WI38 (cell line): ENCODE measurements around the gene CALCA.

Experiments used
- H3K4me3 ChIP-seq: 2 replicates; pipeline ENCODE4 v1.5.1; 2011; ENCODE audit warnings: low read depth, mild to moderate bottlenecking, control low read depth, low read length
- CTCF ChIP-seq: IDR thresholded peaks from 2 replicates; pipeline ENCODE4 v1.5.1; 2012; ENCODE audit warnings: low read depth, mild to moderate bottlenecking, control low read depth, low read length

The CALCA gene

GRCh38 chr11:14938936-14939335, 33.2 kb downstream of the CALCA start:
- TF ChIP-seq CTCF: no peak

DNA sequence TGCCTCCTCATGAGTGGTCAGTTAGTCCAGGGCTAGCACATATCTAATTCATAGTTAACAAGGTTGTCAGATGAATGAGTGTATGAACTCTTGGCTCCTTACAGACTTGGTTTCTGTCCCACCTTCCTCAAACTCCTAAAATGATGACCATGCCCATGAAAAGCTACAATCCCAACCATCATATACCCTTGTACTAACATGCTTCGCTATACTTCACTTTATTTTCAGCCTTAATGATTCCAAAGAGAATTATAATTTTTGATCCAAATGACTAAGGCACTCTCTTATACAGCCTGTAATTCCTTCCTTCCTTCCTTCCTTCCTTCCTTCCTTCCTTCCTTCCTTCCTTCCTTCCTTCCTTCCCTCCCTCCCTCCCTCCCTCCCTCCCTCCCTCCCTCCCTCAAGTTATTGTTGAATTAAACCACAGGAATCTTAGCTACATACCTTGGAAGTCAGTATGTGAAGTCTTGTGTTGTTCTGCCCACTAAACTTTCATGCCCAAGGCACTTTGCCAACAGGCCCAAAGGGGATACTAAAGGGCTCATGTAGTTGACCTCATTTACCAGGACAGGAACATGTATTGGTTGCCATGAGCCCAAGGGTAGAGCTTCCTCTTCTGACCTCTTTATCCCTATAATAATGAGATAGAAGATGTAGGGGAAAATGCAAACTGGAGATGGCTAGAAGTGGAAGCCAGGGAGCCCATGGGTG, 37.4 kb downstream of the CALCA start:
- no peak overlapping the region for H3K4me3 ChIP-seq
- TF ChIP-seq CTCF: no peak

More at GRCh38 chr11:14938936-14939335, 33.2 kb downstream of the CALCA start:
- H3K4me3 ChIP-seq: no peak overlapping the region

DNA sequence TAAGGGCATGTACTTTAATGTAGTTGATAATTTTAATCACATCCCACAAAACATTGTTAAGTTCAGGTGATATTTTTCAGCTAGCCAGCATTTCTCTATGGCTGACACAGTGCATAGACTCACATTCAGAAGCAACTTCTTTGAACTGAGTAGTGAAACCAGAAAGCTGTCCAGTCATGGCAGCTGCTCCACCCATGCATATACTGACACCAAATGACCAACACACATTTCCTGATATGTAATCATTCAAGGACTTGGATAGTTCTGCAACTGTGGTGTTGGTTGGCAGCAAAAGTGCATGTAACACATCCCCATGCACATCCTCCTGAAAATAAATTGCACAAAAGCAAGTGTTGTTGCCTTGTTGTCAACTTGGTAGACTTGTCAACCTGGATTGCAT, 39.7 kb downstream of the CALCA start:
- H3K4me3 ChIP-seq: no peak overlapping the region
- no peak for TF ChIP-seq CTCF

GRCh38 chr11:14930369-14930768, 41.8 kb downstream of the CALCA start:
- no peak overlapping the region for H3K4me3 ChIP-seq
- no peak for TF ChIP-seq CTCF

- no peak overlapping the region for H3K4me3 ChIP-seq
- no peak for TF ChIP-seq CTCF
These were observed 45.0 kb downstream of the CALCA start for GRCh38 chr11:14927146-14927545.

- TF ChIP-seq CTCF: no peak
- H3K4me3 ChIP-seq: no peak overlapping the region
These were observed 47.8 kb downstream of the CALCA start for GRCh38 chr11:14924318-14924717.
